ENCODE results near the gene SYP. TPM values are rescaled to one million over a fixed set of nuclear protein-coding genes. Genes with fewer than 3 reads are reported as not detected.

Gene SYP
- polyA plus RNA-seq, 1 experiment: 0.07 TPM

DNA sequence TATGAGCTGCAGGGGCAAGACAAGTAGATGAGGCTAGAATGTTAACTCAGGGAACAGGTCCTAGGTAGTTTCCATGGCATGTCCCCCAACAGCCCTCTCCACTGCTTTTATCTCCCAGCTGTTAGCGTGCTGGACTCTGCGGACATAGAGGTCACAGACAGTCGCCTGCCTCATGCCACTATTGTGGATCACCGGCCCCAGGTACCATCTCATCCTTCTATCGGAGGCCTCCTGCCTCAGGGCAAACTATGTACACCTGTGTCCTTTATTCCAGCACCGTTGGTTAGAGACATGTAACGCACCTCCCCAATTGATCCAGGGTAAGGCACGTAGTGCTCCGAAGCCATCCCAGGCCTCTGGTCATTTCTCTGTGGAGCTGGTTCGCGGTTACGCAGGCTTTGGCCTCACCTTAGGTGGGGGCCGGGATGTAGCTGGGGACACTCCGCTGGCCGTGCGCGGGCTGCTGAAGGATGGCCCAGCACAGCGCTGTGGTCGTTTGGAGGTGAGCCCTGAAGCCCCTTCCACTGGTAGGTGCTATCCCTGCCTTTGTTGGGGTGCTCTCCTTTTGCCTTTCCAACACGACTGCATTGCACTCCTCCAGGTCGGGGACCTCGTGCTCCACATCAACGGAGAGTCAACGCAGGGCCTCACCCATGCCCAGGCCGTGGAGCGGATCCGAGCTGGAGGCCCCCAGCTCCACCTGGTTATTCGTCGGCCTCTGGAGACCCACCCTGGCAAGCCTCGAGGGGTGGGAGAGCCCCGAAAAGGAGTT lies 35.2 kb downstream of the SYP start:
- H3K4me3 ChIP-seq (ENCODE audit: low read depth, low read length): no peak overlapping the region
- TF ChIP-seq, protein P1, sequence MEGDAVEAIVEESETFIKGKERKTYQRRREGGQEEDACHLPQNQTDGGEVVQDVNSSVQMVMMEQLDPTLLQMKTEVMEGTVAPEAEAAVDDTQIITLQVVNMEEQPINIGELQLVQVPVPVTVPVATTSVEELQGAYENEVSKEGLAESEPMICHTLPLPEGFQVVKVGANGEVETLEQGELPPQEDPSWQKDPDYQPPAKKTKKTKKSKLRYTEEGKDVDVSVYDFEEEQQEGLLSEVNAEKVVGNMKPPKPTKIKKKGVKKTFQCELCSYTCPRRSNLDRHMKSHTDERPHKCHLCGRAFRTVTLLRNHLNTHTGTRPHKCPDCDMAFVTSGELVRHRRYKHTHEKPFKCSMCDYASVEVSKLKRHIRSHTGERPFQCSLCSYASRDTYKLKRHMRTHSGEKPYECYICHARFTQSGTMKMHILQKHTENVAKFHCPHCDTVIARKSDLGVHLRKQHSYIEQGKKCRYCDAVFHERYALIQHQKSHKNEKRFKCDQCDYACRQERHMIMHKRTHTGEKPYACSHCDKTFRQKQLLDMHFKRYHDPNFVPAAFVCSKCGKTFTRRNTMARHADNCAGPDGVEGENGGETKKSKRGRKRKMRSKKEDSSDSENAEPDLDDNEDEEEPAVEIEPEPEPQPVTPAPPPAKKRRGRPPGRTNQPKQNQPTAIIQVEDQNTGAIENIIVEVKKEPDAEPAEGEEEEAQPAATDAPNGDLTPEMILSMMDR (IDR thresholded peaks at IDR 0.05; ENCODE audit: insufficient read depth, low read depth, low read length): no peak
- H3K27me3 ChIP-seq (ENCODE audit: control insufficient read depth, insufficient read depth, low read length): no peaks in the 10 kb centered on the region
- DNase-seq (ENCODE audit: low read depth): no peak
- H3K36me3 ChIP-seq (ENCODE audit: control insufficient read depth, insufficient read depth, low read length): no peaks in the 10 kb centered on the region
- ChIA-PET CTCF (no interaction called here), POLR2A (no interaction called here)

GRCh38 chrX:49163555-49164419 lies 36.2 kb downstream of the SYP start:
- DNase-seq (ENCODE audit: low read depth): peak; percentile 20
- ChIA-PET CTCF (interaction anchor here (0.6 to 1.2 kb wide), 2 partner anchors 12 to 75 kb away, joined by 3 read pairs; no protein-coding TSS in a partner anchor), POLR2A (no interaction called here)
- H3K27me3 ChIP-seq (ENCODE audit: control insufficient read depth, insufficient read depth, low read length): no peaks in the 10 kb centered on the region
- peak overlapping the region; percentile 36 for H3K4me3 ChIP-seq (ENCODE audit: low read depth, low read length)
- no peaks in the 10 kb centered on the region for H3K36me3 ChIP-seq (ENCODE audit: control insufficient read depth, insufficient read depth, low read length)
- TF ChIP-seq, protein P1 (IDR thresholded peaks at IDR 0.05; ENCODE audit: insufficient read depth, low read depth, low read length): peak; percentile 32

- CTCF ChIA-PET: interaction anchor here (0.7 kb wide), 1 partner anchor 15 kb away, joined by 4 read pairs; no protein-coding TSS in a partner anchor
Measured at GRCh38 chrX:49162620-49163019, 37.4 kb downstream of the SYP start, which contains the start of gene MAGIX. Gene MAGIX, plus strand, starts transcription at chrX:49162758. Its CDS starts 132 bp downstream, at chrX:49162890.

GRCh38 chrX:49161632-49162031 lies 38.4 kb downstream of the SYP start:
- POLR2A ChIA-PET: no interaction called here
- Histone ChIP-seq H3K27me3 (ENCODE audit: control insufficient read depth, insufficient read depth, low read length) (no peaks in the 10 kb centered on the region), H3K36me3 (ENCODE audit: control insufficient read depth, insufficient read depth, low read length) (no peaks in the 10 kb centered on the region), H3K4me3 (ENCODE audit: low read depth, low read length) (no peak overlapping the region)
- TF ChIP-seq, protein P1 (IDR thresholded peaks at IDR 0.05; ENCODE audit: insufficient read depth, low read depth, low read length): no peak
- CTCF ChIA-PET: interaction anchor here (1.0 kb wide), 1 partner anchor 10 kb away, joined by 3 read pairs; the partner anchor contains the start of gene PLP2
- no peak for DNase-seq (ENCODE audit: low read depth)

More at GRCh38 chrX:49162620-49163019, 37.4 kb downstream of the SYP start, which contains the start of gene MAGIX:
- TF ChIP-seq, protein P1 (IDR thresholded peaks at IDR 0.05; ENCODE audit: insufficient read depth, low read depth, low read length): no peak
- POLR2A ChIA-PET: no interaction called here
- peak within 1 kb of the TSS; percentile 36 for H3K4me3 ChIP-seq (ENCODE audit: low read depth, low read length)
- DNase-seq (ENCODE audit: low read depth): no peak
- H3K36me3 ChIP-seq (ENCODE audit: control insufficient read depth, insufficient read depth, low read length): no peaks in the 10 kb centered on the region
- no peaks in the 10 kb centered on the region for H3K27me3 ChIP-seq (ENCODE audit: control insufficient read depth, insufficient read depth, low read length)

- DNase-seq (ENCODE audit: low read depth): no peak
- no peak overlapping the region for H3K4me3 ChIP-seq (ENCODE audit: low read depth, low read length)
- TF ChIP-seq, protein P1 (IDR thresholded peaks at IDR 0.05; ENCODE audit: insufficient read depth, low read depth, low read length): no peak
- H3K36me3 ChIP-seq (ENCODE audit: control insufficient read depth, insufficient read depth, low read length): no peaks in the 10 kb centered on the region
- H3K27me3 ChIP-seq (ENCODE audit: control insufficient read depth, insufficient read depth, low read length): no peaks in the 10 kb centered on the region
- ChIA-PET POLR2A (no interaction called here), CTCF (interaction anchor here (1.0 kb wide), 1 partner anchor 11 kb away, joined by 3 read pairs; the partner anchor contains the start of gene PLP2)
Measured at GRCh38 chrX:49160908-49161307, 39.1 kb downstream of the SYP start.

Measured in BJ (cell line).